SJSA1 (cell line): Measurements from ENCODE around the gene TUT1. TPM values are rescaled to one million over a fixed set of nuclear protein-coding genes. Genes with fewer than 3 reads are reported as not detected.
"Not testable (repeated sequence)": the region's sequence is repeated elsewhere in the genome, so short reads cannot be mapped to it uniquely, and the experiment has no call there.

ENCODE experiments used
- DNase-seq, 2 experiments: peaks; one replicate each; pipeline ENCODE4 v3.0.0-alpha.2; 2015 to 2020; ENCODE audit warnings: low spot score in 2 of 2, low read depth in 1 of 2
- H3K27ac ChIP-seq: fragments of 250-450 bp; sonication (Bioruptor Pico); 2 replicates; pipeline ENCODE4 v1.5.1; 2020; ENCODE audit warnings: mild to moderate bottlenecking, moderate library complexity
- H3K27me3 ChIP-seq: fragments of 250-450 bp; sonication (Bioruptor Pico); replicated peaks from 2 replicates; pipeline ENCODE4 v1.5.1; 2020; ENCODE audit warnings: mild to moderate bottlenecking, moderate library complexity
- H3K36me3 ChIP-seq: fragments of 250-450 bp; sonication (Bioruptor Pico); 2 replicates; pipeline ENCODE4 v1.5.1; 2020; ENCODE audit warnings: mild to moderate bottlenecking
- H3K4me1 ChIP-seq: fragments of 250-450 bp; sonication (Bioruptor Pico); replicated peaks from 2 replicates; pipeline ENCODE4 v1.6.1; 2021; ENCODE audit warnings: mild to moderate bottlenecking
- H3K4me3 ChIP-seq: fragments of 250-450 bp; sonication (Bioruptor Pico); 2 replicates; pipeline ENCODE4 v1.5.1; 2020; ENCODE audit warnings: mild to moderate bottlenecking
- H3K9me3 ChIP-seq: fragments of 250-450 bp; sonication (Bioruptor Pico); replicated peaks from 2 replicates; pipeline ENCODE4 v1.5.1; 2020; ENCODE audit warnings: mild to moderate bottlenecking
- total RNA-seq: library from RNA; depleted of rRNA; stranded (reverse); fragments of >200 nt; shearing (Covaris generic); gene quantifications from 2 replicates; pipeline ENCODE4 v1.2.3, GENCODE V29; 2014; rRNA removed

TUT1 gene, protein sequence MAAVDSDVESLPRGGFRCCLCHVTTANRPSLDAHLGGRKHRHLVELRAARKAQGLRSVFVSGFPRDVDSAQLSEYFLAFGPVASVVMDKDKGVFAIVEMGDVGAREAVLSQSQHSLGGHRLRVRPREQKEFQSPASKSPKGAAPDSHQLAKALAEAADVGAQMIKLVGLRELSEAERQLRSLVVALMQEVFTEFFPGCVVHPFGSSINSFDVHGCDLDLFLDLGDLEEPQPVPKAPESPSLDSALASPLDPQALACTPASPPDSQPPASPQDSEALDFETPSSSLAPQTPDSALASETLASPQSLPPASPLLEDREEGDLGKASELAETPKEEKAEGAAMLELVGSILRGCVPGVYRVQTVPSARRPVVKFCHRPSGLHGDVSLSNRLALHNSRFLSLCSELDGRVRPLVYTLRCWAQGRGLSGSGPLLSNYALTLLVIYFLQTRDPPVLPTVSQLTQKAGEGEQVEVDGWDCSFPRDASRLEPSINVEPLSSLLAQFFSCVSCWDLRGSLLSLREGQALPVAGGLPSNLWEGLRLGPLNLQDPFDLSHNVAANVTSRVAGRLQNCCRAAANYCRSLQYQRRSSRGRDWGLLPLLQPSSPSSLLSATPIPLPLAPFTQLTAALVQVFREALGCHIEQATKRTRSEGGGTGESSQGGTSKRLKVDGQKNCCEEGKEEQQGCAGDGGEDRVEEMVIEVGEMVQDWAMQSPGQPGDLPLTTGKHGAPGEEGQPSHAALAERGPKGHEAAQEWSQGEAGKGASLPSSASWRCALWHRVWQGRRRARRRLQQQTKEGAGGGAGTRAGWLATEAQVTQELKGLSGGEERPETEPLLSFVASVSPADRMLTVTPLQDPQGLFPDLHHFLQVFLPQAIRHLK
- total RNA-seq = 8.5 and 10.1 TPM in 2 replicates

DNA sequence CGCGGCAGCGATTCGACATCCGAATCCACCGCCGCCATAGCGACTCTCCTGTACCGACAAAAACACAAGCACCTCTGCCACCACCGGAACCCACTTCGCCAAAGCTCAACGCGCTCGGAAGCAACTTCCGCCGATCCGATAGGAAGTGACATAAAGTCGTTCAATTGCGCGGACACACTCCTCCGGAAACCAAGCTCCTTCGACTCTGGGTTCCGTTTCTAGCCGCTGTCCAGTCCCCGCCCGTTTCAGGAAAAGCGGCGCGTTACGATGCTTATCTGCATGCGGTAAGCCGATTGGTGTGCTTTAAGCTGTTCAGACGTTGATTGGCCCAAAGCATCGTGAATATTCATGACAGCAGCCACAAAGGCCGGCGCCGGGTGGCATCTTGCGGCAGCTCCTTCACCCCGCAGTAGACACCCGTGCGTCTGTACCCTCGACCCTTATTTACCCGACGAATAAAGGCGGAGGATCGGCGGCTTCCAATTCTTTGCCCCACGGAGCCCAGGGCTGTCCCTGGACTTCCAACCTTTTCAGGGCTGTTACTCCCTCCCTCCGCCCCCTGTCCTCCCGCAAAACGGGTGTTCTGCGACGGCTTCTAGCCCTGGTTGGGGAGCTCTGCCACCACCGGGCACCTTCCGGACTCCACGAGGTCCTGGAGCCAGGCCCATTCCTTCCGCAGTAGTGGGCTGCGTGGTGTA, at the start of gene TUT1:
TSS of gene TUT1 (minus strand) at position 76 of the 698 bp plus-strand sequence. CDS start at position 38, 38 bp downstream.
- H3K36me3 ChIP-seq = peaks cover 68% of the 10 kb centered on the region
- peaks cover 36% of the 10 kb centered on the region for H3K4me1 ChIP-seq
- H3K27me3 ChIP-seq = no peaks in the 10 kb centered on the region
- no peaks in the 10 kb centered on the region for H3K9me3 ChIP-seq
- H3K4me3 ChIP-seq = peak within 1 kb of the TSS; percentile 60
- peak; percentile 98 to 99 for DNase-seq
- H3K27ac ChIP-seq = peak within 1 kb of the TSS; percentile 50

DNA sequence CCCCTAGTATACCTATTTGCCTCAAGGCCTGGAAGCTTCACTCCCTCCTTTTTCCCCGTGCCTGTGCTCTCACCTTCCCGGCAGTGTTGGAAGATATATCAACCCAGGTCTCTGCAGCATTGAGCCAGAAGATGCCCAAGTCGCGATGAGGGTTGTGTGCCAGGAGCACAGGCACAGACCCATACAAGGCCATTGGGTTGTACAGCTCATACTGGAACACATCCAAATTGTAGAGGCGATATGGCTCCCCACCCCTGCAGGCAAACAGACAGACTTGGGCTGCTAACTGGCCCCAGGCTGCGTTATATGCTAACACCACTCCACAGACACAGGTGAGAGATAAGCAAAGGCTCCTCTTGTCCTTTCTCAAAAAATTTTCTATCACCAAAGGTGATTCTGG, 41.2 kb upstream of the TUT1 start:
- no peak overlapping the region for H3K4me3 ChIP-seq
- H3K36me3 ChIP-seq = peaks cover 100% of the 10 kb centered on the region
- H3K4me1 ChIP-seq = no peaks in the 10 kb centered on the region
- no peak overlapping the region for H3K27ac ChIP-seq
- no peak for DNase-seq
- no peaks in the 10 kb centered on the region for H3K9me3 ChIP-seq
- H3K27me3 ChIP-seq = no peaks in the 10 kb centered on the region

DNA sequence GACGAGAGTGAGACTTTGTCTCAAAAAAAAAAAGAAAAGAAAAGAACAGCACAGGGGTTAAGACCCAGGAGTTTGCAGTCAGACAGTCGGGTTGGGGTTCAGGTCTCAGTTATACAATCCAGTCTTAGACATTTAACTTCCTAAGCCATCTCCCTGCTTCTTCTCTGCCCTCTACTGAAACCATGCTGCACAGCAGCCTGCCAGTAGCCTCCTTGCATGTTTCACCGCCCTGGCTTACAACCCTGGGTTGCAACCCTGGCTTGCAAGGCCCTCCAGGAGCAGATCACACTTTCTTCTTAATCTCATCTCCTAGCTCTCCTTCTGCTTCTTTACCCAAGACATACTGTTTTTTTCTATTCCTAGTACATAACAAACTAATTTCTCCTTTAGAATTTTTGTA, 36.4 kb upstream of the TUT1 start:
- no peaks in the 10 kb centered on the region for H3K9me3 ChIP-seq
- H3K4me3 ChIP-seq = no peak overlapping the region
- H3K36me3 ChIP-seq = peaks cover 84% of the 10 kb centered on the region
- H3K27ac ChIP-seq = no peak overlapping the region
- H3K27me3 ChIP-seq = no peaks in the 10 kb centered on the region
- no peak for DNase-seq
- no peaks in the 10 kb centered on the region for H3K4me1 ChIP-seq

DNA sequence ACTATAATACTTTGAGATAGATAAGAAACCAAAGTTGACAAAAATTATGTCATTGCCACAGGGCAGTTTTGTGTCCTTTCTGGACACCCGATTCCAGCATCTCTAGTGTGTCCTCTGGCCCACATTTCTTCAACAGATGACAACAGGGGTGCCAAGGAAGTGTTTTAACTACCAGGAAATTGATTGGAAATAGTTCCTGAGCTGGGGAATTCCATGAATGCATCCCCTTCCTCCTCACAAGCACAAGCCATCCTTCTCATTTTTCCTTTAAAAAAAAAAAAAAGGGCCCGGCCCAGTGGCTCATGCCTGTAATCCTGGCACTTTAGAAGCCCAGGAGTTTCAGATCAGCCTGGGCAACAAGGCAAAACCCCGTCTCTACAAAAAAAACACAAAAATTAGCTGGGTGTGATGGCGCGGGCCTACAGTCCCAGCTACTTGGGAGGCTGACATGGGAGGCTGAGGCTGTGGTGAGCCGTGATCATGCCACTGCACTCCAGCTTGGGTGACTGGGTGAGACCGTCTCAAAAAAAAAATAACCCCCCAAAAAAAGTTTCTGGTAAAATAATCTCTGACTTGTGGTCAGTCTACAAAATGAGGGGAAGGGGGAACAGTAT, 31.3 kb upstream of the TUT1 start:
- Histone ChIP-seq H3K4me3 (peak overlapping the region; percentile 55), H3K9me3 (no peaks in the 10 kb centered on the region)
- DNase-seq = no peak

DNA sequence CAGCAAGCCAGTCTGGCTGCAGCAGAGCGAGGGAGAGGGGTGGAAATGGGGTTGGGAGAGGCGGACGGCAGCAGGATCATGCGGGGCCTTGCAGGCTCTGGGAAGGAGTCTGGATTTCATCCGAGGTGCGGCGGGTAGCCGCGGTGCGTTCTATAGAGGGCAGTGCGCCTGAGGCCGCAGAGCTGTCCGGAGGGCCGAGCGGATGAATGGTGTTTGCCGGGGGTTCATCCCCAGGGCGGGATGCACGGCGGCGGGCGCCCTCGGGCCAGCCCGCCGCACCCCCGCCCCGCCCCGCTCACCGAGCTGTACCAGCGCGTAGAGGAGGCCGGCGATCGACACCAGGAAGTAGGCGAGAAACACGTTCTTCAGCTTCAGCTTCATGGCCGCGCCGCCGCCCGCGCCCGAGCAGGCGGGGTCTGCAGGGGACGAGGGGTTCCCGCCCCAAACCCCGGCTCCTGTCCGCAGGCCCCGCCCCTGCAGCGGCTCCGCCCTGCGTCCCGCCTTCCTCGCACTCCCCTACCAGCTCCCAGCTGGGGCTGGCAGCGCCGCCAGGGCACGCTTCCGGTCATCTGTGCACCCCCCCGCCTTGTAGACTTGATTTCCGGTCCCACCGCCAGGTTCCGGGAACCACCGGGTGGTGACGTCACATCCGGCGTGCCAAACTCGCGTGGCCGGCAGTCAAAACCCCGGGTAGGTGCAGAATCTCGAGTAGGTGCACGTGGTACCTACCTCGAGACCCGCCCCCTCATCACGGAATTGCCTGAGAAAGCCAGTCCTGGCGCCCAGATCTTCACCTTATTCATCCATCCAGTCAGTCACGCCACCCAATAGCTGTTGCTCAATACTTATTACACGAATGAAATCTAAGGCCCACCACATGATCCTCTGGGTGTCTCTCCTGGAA, 30.5 kb upstream of the TUT1 start, which contains the start of gene B3GAT3:
TSS of gene B3GAT3 (minus strand) at position 420 of the 904 bp plus-strand sequence. CDS start at position 381, 39 bp downstream.
- peak within 1 kb of the TSS; percentile 71 for H3K27ac ChIP-seq
- H3K36me3 ChIP-seq = peaks cover 41% of the 10 kb centered on the region
- H3K9me3 ChIP-seq = no peaks in the 10 kb centered on the region
- DNase-seq = peak; percentile 98 to 100
- peaks cover 9% of the 10 kb centered on the region for H3K4me1 ChIP-seq
- peak within 1 kb of the TSS; percentile 55 for H3K4me3 ChIP-seq
- no peaks in the 10 kb centered on the region for H3K27me3 ChIP-seq

More for the DNA sequence above, 31.3 kb upstream of the TUT1 start:
- H3K27ac ChIP-seq = peak overlapping the region; percentile 71
- no peaks in the 10 kb centered on the region for H3K27me3 ChIP-seq
- H3K4me1 ChIP-seq = peaks cover 9% of the 10 kb centered on the region
- H3K36me3 ChIP-seq = peaks cover 41% of the 10 kb centered on the region

DNA sequence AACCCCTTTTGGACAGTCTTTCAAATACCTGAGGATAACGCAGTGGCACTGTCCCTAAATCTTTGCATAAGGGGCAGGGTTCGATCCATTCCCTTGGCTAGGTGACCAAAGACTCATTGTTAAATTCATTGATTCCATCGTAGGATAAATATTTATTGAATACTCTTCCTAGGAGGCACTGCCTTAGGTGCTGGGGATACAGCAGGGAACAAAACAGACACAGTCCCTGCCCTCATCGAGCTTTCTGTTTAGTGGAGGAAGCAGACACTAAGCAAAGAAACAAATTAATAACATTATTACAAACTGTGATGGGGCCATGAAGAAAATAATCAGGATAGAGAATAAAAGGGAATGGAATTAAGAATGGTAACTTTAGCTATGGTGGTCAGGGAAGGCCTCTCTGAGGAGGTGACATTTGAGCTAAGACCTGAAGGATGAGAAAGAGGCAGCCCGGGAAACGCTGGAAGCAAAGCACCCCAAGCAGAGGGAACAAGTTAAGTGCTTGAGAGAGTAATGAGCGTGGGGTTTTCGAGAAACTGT, 29.8 kb upstream of the TUT1 start:
- Histone ChIP-seq H3K9me3 (no peaks in the 10 kb centered on the region), H3K27me3 (no peaks in the 10 kb centered on the region), H3K27ac (peak overlapping the region; percentile 17; the same call in 1 of the 2 replicates), H3K4me3 (peak overlapping the region; percentile 55), H3K4me1 (peaks cover 9% of the 10 kb centered on the region), H3K36me3 (peaks cover 41% of the 10 kb centered on the region)
- no peak for DNase-seq

DNA sequence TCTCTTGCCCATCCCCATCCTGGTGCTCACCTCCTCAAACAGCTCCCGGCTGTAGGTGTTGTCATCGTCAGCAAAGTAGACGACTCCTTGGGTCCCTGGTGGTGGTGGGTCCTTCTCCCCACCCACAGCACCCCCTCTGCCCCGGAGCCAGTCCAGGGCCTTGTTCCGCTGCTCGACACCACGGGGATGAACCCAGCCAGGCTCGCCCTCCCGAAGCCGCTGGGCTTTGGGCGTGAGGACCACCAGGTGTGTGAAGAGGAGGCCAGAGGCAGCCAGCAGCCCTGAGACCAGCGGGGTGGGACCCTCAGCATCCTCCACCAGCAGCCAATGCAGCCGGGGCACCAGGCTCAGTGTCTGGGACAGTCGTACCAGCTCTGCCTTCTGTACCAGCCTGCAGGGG, 25.6 kb upstream of the TUT1 start:
- H3K9me3 ChIP-seq, H3K4me3 ChIP-seq, H3K27ac ChIP-seq, H3K4me1 ChIP-seq, H3K27me3 ChIP-seq, DNase-seq: not testable (repeated sequence)
- H3K36me3 ChIP-seq = peaks cover 39% of the 10 kb centered on the region

DNA sequence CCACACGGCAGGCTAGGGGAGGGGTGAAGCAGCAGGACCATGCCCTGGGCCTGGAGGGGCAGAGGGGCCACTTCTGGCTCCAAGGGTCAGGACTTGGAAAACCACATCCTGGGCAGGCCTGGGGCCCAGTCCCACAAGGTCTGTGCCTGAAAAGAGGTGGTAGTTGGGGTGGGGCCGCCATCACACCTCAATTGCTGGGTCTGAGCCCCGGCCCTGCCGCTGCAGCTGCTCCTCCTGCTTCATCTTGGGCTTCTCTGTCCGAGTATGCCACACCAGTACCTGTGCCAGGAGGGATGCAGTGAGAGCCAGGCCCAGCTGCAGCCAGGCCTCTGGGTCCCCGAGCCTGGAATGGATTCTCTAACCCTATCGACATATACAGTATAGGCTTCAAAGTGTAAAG, 24.2 kb upstream of the TUT1 start:
- Histone ChIP-seq H3K4me3 (no peak overlapping the region), H3K9me3 (no peaks in the 10 kb centered on the region), H3K36me3 (peaks cover 46% of the 10 kb centered on the region), H3K27ac (no peak overlapping the region), H3K27me3 (no peaks in the 10 kb centered on the region), H3K4me1 (peaks cover 13% of the 10 kb centered on the region)
- no peak for DNase-seq

DNA sequence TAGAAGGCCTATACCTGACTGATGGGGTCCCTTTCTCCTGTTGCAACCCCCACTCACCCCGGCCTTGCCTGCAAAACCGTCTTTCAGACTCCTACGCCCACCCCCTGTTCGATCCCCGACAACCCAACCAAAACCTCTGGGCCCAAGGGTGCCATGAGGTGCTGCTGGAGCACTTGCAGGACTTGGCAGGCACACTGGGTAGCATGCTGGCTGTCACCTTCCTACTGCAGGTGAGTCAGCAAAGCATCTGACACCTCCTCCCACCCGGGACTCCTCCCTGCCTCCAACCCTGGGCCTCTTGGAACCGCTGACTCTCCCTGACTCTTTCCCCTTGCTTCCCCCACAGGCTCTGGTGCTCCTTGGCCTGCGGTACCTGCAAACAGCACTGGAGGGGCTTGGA, 23.0 kb upstream of the TUT1 start:
- no peak overlapping the region for H3K4me3 ChIP-seq
- H3K9me3 ChIP-seq = no peaks in the 10 kb centered on the region
- no peaks in the 10 kb centered on the region for H3K27me3 ChIP-seq
- peaks cover 13% of the 10 kb centered on the region for H3K4me1 ChIP-seq
- DNase-seq = no peak
- H3K27ac ChIP-seq = no peak overlapping the region
- peaks cover 51% of the 10 kb centered on the region for H3K36me3 ChIP-seq

DNA sequence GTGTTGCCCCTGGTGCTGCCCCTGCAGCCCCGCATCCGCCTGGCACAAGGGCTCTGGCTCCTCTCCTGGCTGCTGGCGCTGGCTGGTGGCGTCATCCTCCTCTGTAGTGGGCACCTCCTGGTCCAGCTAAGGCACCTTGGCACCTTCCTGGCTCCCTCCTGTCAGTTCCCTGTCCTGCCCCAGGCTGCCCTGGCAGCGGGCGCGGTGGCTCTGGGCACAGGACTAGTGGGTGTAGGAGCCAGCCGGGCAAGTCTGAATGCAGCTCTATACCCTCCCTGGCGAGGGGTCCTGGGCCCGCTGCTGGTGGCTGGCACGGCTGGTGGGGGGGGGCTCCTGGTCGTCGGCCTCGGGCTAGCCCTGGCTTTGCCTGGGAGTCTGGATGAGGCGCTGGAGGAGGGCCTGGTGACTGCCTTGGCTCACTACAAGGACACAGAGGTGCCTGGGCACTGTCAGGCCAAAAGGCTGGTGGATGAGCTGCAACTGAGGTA, 22.0 kb upstream of the TUT1 start:
- H3K4me1 ChIP-seq = peaks cover 13% of the 10 kb centered on the region
- peaks cover 55% of the 10 kb centered on the region for H3K36me3 ChIP-seq
- no peak overlapping the region for H3K27ac ChIP-seq
- DNase-seq = no peak
- no peaks in the 10 kb centered on the region for H3K27me3 ChIP-seq
- H3K9me3 ChIP-seq = no peaks in the 10 kb centered on the region
- H3K4me3 ChIP-seq = peak overlapping the region; percentile 66

DNA sequence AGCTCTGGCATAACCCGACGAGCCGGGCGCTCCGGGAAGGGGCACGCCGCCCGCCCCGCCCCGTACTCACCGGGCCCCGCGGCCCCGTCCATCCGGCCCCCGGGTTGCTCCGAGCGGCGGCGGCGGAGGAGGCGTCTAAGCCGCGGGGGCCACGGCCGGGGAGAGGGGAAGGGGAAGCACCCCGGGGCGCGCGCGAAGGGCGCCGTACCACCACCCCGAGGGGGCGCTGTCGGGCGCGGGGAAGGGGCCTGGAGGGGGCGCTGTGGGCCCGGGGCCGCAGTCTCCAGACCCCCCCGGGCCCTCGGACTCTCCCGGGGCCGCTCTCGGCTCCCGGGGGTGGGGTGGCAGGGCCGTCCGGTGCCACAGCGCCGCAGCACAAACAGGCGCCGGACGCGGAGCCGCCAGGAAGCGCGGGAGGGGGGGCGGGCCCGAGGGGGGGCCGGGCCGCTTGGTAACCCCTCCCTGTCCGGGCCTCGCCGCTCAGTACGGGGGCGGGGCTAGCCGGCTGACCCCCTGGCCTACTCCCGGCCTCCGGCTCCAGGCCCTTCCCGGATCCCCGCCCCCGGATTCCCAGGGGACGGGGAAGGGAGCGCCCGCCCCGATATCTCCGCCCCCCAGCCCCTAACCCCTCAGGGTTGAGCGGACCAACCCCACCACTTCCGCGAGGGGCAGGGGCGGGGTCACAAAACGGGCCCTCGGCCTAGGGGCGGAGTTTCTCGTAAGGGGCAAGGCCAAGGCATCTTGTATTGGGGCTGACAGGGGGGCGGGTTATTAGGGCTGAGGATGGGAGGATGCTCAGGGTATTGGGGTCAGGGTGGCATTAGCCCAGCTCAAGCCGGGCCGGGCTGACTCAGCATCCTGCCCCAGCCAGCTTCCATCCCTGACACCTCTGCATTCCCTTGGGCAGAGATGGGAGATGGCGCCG, 21.3 kb upstream of the TUT1 start, which contains the start of the genes EML3 and ROM1:
TSS of gene EML3 (minus strand) at position 410 of the 925 bp plus-strand sequence. CDS start at position 92, 318 bp downstream.
TSS of gene ROM1 (plus strand) at position 892 of the 925 bp plus-strand sequence. CDS start at position 917, 25 bp downstream.
- Histone ChIP-seq H3K4me3 (peak within 1 kb of the TSS; percentile 66), H3K9me3 (no peaks in the 10 kb centered on the region)
- DNase-seq = peak; percentile 76 to 96

More for the DNA sequence above, 21.3 kb upstream of the TUT1 start, which contains the start of the genes EML3 and ROM1:
- no peaks in the 10 kb centered on the region for H3K27me3 ChIP-seq
- H3K4me1 ChIP-seq = peaks cover 13% of the 10 kb centered on the region
- H3K27ac ChIP-seq = peak within 1 kb of the TSS; percentile 59
- peaks cover 61% of the 10 kb centered on the region for H3K36me3 ChIP-seq
